GM12891 (cell line): ENCODE data around the gene COMT.

ENCODE experiments used
- DNase-seq: peaks from one replicate; pipeline ENCODE4 v3.0.0; 2011; ENCODE audit warnings: low spot score; ENCODE audit not compliant: insufficient read length
- FAIRE-seq: peaks from 2 replicates; lab custom pipeline; 2011; peaks lifted over from hg19 to GRCh38; lab: Jason Lieb, UNC
- PAX5 ChIP-seq: IDR thresholded peaks from 2 replicates; pipeline ENCODE4 v1.6.1; 2011; ENCODE audit warnings: low read length, moderate library complexity, mild to moderate bottlenecking; ENCODE audit not compliant: insufficient read depth, severe bottlenecking
- POLR2A ChIP-seq: IDR thresholded peaks from 2 replicates; pipeline ENCODE4 v1.6.1; 2011; ENCODE audit warnings: low read depth, low read length, control low read depth
- POLR2AphosphoS5 ChIP-seq: IDR thresholded peaks from 2 replicates; pipeline ENCODE4 v1.6.1; 2011; ENCODE audit warnings: low read depth, low read length, control low read depth
- POU2F2 ChIP-seq: IDR thresholded peaks from 2 replicates; pipeline ENCODE4 v1.6.1; 2011; ENCODE audit warnings: low read depth, mild to moderate bottlenecking, control low read depth, low read length, moderate library complexity
- SPI1 ChIP-seq: IDR thresholded peaks from 2 replicates; pipeline ENCODE4 v1.6.1; 2011; ENCODE audit warnings: low read depth, low read length, control low read depth
- TAF1 ChIP-seq: IDR thresholded peaks from 2 replicates; pipeline ENCODE4 v1.6.1; 2011; ENCODE audit warnings: low read depth, low read length, control low read depth

The COMT gene

DNA sequence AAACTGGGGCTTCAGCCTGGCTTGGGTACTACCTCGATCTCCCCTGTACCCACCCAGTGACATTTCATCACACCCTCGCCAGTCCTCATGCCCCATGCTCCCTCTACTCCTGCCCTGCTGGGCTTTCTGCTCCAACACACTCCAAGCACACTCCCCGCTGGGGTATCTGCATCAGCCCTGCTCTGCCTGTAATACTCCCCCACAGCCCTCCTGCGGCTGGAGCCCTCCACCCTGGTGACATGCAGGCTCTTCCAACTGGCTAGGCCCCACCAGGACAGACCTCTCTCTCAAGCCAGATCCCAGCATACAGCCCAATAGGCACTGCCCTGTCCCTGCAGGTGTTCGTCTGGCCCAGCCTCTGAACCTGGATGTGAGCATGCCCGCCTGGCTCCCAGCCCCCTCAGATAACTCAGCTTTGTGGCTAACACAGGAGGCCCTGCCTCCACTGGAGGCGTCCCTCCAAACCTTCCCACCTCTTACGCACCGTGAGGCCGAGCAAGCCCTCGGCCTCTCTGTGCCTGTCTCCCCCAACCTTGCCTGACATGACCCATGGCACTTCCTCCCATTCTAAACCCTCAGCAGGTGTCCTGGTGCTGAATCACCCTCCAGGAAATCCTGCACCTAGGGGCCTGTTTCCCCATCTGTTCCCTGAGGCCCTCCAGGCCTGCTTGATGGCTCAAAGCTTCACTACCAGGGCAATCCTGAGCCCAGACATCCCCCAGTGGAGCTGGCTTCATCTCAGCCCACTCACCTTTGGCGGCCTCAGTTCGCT is 33.5 kb downstream of the COMT start:
- DNase-seq: no peak
- FAIRE-seq: peak; percentile 52
- TF ChIP-seq POLR2A: no peak
- TF ChIP-seq SPI1: peak; percentile 15; the same call in 1 of the 2 replicates

DNA sequence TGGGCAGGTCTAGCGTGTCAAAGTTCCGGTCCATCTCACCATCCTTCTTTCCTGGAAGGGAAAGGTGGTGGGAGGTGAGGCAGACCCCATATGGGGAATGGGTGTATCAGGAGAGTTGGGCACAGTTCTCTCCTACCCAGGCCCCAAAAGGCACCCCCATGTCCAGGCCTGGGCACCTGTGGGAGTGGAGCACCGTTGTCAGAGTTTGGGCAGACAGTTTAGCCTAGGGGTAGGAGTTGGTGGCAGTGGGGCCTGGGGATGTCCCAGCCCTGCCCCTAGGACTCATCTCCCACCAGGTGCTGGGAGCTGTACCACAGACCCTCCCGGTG is 34.1 kb downstream of the COMT start:
- no peak for TF ChIP-seq SPI1
- no peak for TF ChIP-seq POU2F2
- TF ChIP-seq POLR2AphosphoS5: no peak
- TF ChIP-seq POLR2A: no peak
- no peak for TF ChIP-seq PAX5
- DNase-seq (no peak), FAIRE-seq (no peak)

DNA sequence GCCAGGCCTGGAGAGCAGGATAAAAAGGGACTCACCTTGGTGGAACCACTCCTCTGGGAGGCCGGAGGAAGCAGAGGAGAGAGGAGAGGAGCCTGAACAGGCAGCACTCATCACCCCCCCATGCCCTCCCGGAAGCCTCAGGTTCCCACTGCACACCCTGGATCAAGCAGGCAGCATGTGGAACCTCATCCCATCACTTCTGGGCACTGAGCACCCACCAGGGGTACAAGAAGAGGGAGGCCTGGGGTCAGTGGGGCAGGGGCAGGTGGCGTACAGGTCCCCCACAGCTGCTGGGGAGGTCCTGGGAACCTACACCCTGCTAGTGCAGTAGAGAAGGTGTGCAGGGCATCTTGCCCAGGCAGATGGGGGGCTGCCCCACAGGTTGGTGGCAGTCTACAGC is 35.1 kb downstream of the COMT start:
- TF ChIP-seq TAF1 (no peak), POLR2AphosphoS5 (no peak), PAX5 (no peak), POLR2A (no peak), SPI1 (no peak), POU2F2 (no peak)
- DNase-seq (no peak), FAIRE-seq (no peak)

DNA sequence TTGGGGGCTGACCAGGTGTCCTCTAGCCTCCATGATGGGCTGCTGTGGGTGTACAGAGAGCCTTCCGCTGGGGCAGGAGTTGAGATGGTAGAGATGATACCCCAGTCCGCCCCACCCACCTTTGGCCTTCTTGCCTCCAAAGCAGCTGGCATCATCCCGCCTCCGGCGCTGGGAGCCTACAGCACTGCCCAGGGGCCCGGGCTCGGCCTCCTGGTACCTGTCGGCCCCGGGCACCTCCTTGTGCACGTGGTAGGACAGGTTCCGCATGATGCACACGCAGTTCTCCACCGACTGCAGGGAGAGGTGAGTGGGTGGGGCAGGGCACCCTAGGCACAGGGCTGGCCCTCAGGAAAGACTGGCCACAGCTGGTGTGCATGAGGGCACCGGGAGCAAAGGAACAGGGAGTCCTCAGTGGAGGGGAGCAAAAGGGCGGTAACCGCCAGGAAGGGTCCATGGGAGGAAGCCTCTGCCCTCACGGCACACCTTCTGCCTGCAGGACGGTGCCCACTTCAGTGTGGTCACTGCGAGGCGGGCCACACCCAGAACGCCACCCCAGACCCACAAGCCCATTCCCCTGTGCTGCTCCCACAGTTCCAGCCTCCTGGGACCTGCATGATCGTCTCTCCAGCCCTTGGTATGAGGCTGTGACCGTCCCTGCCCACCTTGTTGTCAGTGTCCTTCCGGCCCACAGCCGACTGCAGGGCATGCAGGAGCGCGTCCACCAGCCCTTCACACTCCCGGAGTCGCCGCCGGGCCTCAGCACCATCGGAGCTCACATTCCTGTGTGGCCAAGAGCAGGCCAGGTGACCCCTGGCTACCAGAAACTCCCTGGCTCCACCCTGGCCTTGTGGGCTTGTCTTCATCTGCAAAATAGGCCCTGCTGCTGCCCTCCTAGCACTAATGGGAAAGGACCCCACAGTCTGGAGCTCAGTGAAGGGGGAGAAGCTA is 36.0 kb downstream of the COMT start:
- TF ChIP-seq PAX5: no peak
- no peak for TF ChIP-seq POU2F2
- TF ChIP-seq SPI1: no peak
- TF ChIP-seq POLR2A: no peak
- no peak for TF ChIP-seq TAF1
- no peak for TF ChIP-seq POLR2AphosphoS5
- no peak for FAIRE-seq
- no peak for DNase-seq

DNA sequence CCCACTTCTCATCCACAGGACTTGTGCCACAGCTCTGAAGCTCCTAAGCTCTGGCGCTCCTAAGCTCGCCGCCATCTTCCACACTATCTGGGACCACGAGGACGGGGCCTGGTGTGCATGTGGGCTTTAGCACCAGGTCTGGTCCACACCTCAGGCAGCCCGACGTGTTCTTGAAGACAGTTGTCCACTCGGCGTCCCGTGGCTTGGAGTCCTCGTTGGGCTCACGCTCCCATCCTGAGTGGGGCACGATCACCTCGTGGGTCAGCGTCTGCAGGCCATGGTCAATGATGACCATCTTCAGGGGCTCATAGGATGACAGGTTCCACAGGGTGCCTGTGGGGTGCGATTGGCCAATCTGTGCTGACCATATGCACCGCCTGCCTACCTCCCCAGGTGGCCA is 37.2 kb downstream of the COMT start:
- TF ChIP-seq POLR2A: no peak
- TF ChIP-seq PAX5: no peak
- TF ChIP-seq POU2F2: no peak
- no peak for TF ChIP-seq TAF1
- no peak for TF ChIP-seq POLR2AphosphoS5
- TF ChIP-seq SPI1: no peak
- DNase-seq (no peak), FAIRE-seq (no peak)

DNA sequence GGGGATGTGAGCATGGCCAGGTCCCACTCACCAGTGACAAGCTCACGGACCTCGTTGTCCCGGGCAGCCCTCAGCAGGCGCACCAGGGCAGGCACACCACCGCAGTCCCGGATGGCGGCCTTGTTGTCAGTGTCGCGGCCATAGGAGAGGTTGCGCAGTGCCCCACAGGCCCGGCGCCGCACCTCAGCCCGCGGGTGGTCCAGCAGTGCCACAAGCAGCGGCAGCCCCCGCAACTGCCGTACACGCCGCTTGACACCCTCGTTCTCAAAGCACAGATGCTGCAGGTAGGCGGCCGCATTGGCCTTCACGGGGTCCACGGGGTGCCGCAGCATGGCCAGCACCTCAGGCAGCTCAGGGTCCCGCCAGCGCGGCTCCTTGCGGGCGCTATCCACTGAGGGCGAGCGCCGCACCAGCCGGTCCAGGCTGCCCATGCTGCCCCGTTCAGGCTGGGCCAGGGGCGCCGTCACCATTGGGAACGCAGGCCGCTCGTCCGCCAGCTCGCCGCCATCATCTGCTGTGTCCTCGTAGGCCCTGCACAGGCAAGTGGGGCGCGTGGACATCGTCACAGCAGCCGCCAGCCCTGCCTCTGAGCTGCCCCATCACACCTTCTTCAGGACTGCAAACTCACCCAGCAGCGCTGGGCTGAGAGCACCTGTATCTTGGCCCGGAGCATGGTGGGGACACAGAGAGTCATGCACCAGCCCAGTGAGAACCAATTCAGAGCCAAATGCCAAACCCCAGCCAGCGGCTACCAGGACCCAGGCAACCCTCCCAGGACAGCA is 38.3 kb downstream of the COMT start:
- FAIRE-seq: no peak
- DNase-seq: no peak
- TF ChIP-seq POU2F2 (no peak), POLR2AphosphoS5 (no peak), TAF1 (no peak), POLR2A (no peak), PAX5 (no peak), SPI1 (no peak)

DNA sequence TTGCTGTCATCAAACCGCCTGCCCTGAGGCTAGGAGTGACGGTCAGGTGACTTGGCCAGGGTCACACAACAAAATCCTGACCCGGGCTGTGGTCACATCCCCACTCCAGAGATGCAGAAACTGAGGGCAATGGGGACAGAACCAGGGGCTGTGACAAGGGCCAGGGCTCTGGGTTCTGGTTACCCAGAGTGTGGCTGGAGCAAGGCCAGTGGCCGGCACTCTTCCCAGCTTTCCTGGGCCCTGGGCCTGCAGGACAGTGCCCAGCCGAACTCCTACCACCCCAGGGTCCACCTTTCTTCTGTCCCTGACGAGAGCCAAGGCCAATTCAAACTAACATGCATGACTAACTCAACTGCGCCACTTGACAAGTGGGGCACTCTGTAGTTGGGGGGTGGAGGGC is 39.2 kb downstream of the COMT start:
- DNase-seq (no peak), FAIRE-seq (no peak)
- TF ChIP-seq POLR2A (no peak), PAX5 (no peak), POU2F2 (no peak), SPI1 (no peak), POLR2AphosphoS5 (no peak), TAF1 (no peak)

DNA sequence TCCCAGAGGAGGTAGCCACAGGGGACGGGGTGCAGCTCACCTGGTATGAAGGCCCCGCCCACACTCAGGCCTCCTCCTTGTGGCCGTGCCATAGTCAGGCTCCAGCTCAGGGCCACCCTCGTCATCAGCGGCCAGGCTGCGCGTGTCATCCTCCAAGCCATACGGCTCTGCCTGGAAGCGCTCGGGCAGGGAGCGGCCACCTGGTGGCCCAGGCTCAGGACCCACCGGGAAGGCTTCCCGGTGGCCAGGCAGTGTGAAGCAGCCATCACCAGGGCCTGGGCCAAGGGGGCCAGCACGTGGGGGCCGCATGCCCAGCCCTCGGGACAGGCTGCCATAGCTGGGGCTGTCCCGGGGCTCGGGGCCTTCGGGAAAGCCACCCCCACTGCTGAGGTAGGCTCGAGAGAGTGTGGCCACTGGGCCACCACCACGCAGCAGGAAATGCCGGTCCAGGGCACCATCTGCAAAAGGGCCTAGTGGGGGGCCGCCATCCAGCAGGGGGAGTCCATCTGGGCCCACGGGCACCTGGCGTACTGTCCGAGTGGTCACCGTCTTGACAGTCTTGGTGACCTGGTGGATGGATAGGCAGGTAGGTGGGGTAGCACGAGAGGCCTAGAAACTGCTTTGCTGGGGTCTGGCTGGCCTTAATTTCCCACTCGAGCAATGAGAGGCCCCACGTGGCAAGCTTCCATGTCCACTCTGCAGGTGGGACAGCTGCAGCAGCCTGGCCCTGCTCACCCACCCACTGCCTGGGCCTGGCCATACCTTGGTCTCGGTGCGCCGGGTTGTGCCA is 39.8 kb downstream of the COMT start:
- FAIRE-seq (no peak), DNase-seq (no peak)
- TF ChIP-seq TAF1 (no peak), POU2F2 (no peak), POLR2A (no peak), POLR2AphosphoS5 (no peak), SPI1 (no peak), PAX5 (no peak)

DNA sequence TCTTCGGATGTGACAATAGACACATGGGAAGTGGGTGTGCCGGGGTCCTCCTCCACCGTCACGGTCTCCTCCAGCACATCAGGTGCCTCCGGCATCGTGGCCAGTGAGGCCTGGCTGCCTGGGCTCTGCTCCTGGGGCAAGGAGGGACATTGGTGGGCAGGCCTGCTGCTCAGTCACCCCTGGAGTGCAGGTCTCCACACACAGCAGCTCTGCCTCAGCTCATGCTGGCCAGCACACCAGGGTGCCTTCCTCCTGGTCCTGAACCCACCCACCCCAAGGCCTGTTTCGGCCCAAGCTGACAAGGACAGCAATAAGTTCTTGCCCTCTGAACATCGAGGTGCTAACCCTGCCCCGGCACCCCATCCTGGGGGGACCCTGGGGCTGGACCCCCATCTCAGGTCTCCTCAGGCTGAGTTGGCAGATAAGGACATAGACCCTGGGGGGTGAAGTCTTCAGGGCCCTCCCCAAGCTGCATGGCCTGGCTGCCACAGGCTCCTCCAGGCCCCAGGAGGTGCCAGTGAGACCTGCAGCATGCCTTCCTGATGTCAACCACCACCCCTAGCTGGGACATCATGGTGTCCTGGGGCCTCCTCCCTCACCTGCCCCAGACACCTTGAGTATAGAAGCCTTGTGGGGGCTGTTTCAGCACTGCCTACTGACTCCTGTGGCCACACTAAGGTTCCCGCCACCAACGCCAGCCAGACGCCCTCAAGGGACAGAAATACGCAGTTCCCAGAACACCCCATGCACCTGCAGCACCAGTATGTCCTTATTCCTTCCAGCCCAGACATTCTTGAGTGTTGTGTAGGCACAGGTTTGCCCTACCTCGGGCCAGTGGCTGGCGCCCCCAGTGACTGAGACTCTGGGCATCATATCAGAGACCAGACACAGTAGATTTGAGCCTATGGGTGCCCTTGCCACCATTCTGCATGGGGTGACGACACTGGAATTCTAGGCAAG is 40.7 kb downstream of the COMT start:
- DNase-seq (no peak), FAIRE-seq (no peak)
- TF ChIP-seq PAX5 (no peak), TAF1 (no peak), SPI1 (no peak), POU2F2 (no peak), POLR2A (no peak), POLR2AphosphoS5 (no peak)
